Choroid plexus epithelial cell (primary cell): Measurements from ENCODE around the gene JAG2.

ENCODE experiments used
- DNase-seq: peaks from one replicate; pipeline ENCODE4 v3.0.0-alpha.2; 2010; ENCODE audit warnings: low read depth
- H3K4me3 ChIP-seq: 2 replicates; pipeline ENCODE4 v1.5.1; 2011; ENCODE audit warnings: low read depth, mild to moderate bottlenecking, control low read depth, low read length, moderate library complexity
- CTCF ChIP-seq: conservative IDR thresholded peaks from 2 replicates; pipeline ENCODE4 v1.5.1; 2011; ENCODE audit warnings: low read depth, mild to moderate bottlenecking, control low read depth, inconsistent platforms, low read length, moderate library complexity

The JAG2 gene

GRCh38 chr14:105212541-105213300, 44.1 kb upstream of the JAG2 start:
- no peak for TF ChIP-seq CTCF
- no peak for DNase-seq
- H3K4me3 ChIP-seq = no peak overlapping the region

- no peak overlapping the region for H3K4me3 ChIP-seq
- no peak for TF ChIP-seq CTCF
- no peak for DNase-seq
Observed at GRCh38 chr14:105211758-105212089, 43.1 kb upstream of the JAG2 start.

- H3K4me3 ChIP-seq = no peak overlapping the region
Observed at GRCh38 chr14:105211086-105211757, 42.6 kb upstream of the JAG2 start.

GRCh38 chr14:105210266-105211025, 41.9 kb upstream of the JAG2 start:
- no peak for DNase-seq
- no peak for TF ChIP-seq CTCF
- H3K4me3 ChIP-seq = no peak overlapping the region

More at GRCh38 chr14:105211086-105211757, 42.6 kb upstream of the JAG2 start:
- no peak for TF ChIP-seq CTCF
- no peak for DNase-seq

- no peak for DNase-seq
- no peak for TF ChIP-seq CTCF
- no peak overlapping the region for H3K4me3 ChIP-seq
Observed at GRCh38 chr14:105209646-105210045, 41.1 kb upstream of the JAG2 start.

GRCh38 chr14:105209091-105209490, 40.5 kb upstream of the JAG2 start:
- H3K4me3 ChIP-seq = no peak overlapping the region
- DNase-seq = no peak
- TF ChIP-seq CTCF = no peak

- no peak for DNase-seq
- TF ChIP-seq CTCF = no peak
Observed at GRCh38 chr14:105208738-105209075, 40.1 kb upstream of the JAG2 start.

More at GRCh38 chr14:105208738-105209075, 40.1 kb upstream of the JAG2 start:
- no peak overlapping the region for H3K4me3 ChIP-seq
